OCI-LY1 (cell line): ENCODE measurements around the gene PHKB.

Experiments used
- EZH2 ChIP-seq: fragments of 200-600 bp; sonication (generic), shearing (Covaris generic); IDR thresholded peaks from 2 replicates; pipeline ENCODE4 v1.8.0; 2017; ENCODE audit warnings: borderline replicate concordance, mixed run types, mild to moderate bottlenecking, antibody characterized with exemption, low read length, moderate library complexity, mixed read lengths
- TF ChIP-seq, protein P1 (sequence below): fragments of 200-600 bp; sonication (generic), shearing (Covaris generic); IDR thresholded peaks from 2 replicates; pipeline ENCODE4 v1.5.1; 2017; ENCODE audit warnings: mild to moderate bottlenecking, antibody characterized with exemption, low read length, moderate library complexity, mixed read lengths

- TF ChIP-seq, protein P1, sequence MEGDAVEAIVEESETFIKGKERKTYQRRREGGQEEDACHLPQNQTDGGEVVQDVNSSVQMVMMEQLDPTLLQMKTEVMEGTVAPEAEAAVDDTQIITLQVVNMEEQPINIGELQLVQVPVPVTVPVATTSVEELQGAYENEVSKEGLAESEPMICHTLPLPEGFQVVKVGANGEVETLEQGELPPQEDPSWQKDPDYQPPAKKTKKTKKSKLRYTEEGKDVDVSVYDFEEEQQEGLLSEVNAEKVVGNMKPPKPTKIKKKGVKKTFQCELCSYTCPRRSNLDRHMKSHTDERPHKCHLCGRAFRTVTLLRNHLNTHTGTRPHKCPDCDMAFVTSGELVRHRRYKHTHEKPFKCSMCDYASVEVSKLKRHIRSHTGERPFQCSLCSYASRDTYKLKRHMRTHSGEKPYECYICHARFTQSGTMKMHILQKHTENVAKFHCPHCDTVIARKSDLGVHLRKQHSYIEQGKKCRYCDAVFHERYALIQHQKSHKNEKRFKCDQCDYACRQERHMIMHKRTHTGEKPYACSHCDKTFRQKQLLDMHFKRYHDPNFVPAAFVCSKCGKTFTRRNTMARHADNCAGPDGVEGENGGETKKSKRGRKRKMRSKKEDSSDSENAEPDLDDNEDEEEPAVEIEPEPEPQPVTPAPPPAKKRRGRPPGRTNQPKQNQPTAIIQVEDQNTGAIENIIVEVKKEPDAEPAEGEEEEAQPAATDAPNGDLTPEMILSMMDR = no peak
- TF ChIP-seq EZH2 = no peak
These were observed 179.5 kb downstream of the PHKB start for GRCh38 chr16:47640661-47641060.
